Esophagus squamous epithelium (tissue), 4 donors: ENCODE data around the gene RNGTT.

Experiments used
- CTCF ChIP-seq, 6 experiments: fragments of 450-650 bp in 4 of 6; fragments of 200-600 bp in 2 of 6; sonication (generic) in 2 of 6; IDR thresholded peaks; one replicate each; pipeline ENCODE4 v1.5.1; 2016 to 2019; ENCODE audit warnings: antibody characterized with exemption in 6 of 6, mild to moderate bottlenecking in 4 of 6, moderate library complexity in 4 of 6
- POLR2A ChIP-seq, 4 donors: fragments of 450-650 bp; IDR thresholded peaks; one replicate each; pipeline ENCODE4 v1.6.1; 2017; ENCODE audit warnings: antibody characterized with exemption in 4 of 4, mild to moderate bottlenecking in 4 of 4, moderate library complexity in 3 of 4

- TF ChIP-seq CTCF (IDR thresholded peaks at IDR 0.05), result no peak
- TF ChIP-seq POLR2A (IDR thresholded peaks at IDR 0.05), result no peak
These were observed 267.5 kb downstream of the RNGTT start for GRCh38 chr6:88695937-88696336.
